Measurements from ENCODE around the gene OR52L1. TPM values are rescaled to one million over a fixed set of nuclear protein-coding genes. Genes with fewer than 3 reads are reported as not detected.

OR52L1 gene
- total and polyA plus RNA-seq, 10 of the 15 experiments (the other 5 are each of a cell fraction or from before 2014, with no cell fraction given), result not detected

DNA sequence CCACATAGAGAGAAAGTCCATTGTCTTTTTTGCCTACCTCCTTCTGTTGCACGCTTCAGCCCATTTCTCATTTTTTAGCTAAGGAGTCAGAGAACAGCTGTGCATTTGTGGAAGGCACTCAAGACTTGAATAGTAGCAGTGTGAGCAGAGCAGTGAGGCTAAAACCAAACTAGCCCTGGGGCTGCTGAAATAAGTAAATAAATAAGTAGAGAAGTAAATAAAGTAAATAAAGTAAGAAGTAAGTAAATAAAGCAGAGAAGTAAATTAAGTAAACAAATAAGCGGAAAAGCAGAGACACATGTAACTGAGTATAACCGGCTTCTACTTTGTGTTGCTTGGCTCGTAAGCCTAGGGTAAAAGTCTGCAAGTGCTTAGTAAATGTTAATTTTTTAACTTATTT lies 2.4 kb upstream of the OR52L1 start (continued):
- TF ChIP-seq, protein P1, sequence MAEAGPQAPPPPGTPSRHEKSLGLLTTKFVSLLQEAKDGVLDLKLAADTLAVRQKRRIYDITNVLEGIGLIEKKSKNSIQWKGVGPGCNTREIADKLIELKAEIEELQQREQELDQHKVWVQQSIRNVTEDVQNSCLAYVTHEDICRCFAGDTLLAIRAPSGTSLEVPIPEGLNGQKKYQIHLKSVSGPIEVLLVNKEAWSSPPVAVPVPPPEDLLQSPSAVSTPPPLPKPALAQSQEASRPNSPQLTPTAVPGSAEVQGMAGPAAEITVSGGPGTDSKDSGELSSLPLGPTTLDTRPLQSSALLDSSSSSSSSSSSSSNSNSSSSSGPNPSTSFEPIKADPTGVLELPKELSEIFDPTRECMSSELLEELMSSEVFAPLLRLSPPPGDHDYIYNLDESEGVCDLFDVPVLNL (IDR thresholded peaks at IDR 0.05; ENCODE audit: low read depth, low read length), result no peak
- TF ChIP-seq, protein P2, sequence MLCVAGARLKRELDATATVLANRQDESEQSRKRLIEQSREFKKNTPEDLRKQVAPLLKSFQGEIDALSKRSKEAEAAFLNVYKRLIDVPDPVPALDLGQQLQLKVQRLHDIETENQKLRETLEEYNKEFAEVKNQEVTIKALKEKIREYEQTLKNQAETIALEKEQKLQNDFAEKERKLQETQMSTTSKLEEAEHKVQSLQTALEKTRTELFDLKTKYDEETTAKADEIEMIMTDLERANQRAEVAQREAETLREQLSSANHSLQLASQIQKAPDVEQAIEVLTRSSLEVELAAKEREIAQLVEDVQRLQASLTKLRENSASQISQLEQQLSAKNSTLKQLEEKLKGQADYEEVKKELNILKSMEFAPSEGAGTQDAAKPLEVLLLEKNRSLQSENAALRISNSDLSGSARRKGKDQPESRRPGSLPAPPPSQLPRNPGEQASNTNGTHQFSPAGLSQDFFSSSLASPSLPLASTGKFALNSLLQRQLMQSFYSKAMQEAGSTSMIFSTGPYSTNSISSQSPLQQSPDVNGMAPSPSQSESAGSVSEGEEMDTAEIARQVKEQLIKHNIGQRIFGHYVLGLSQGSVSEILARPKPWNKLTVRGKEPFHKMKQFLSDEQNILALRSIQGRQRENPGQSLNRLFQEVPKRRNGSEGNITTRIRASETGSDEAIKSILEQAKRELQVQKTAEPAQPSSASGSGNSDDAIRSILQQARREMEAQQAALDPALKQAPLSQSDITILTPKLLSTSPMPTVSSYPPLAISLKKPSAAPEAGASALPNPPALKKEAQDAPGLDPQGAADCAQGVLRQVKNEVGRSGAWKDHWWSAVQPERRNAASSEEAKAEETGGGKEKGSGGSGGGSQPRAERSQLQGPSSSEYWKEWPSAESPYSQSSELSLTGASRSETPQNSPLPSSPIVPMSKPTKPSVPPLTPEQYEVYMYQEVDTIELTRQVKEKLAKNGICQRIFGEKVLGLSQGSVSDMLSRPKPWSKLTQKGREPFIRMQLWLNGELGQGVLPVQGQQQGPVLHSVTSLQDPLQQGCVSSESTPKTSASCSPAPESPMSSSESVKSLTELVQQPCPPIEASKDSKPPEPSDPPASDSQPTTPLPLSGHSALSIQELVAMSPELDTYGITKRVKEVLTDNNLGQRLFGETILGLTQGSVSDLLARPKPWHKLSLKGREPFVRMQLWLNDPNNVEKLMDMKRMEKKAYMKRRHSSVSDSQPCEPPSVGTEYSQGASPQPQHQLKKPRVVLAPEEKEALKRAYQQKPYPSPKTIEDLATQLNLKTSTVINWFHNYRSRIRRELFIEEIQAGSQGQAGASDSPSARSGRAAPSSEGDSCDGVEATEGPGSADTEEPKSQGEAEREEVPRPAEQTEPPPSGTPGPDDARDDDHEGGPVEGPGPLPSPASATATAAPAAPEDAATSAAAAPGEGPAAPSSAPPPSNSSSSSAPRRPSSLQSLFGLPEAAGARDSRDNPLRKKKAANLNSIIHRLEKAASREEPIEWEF (IDR thresholded peaks at IDR 0.05; ENCODE audit: insufficient replicate concordance, low read depth, low read length), result no peak
- TF ChIP-seq IKZF2 (IDR thresholded peaks at IDR 0.05) (no peak), CBX5 (IDR thresholded peaks at IDR 0.05; ENCODE audit: low read depth) (no peak), EZH2 (IDR thresholded peaks at IDR 0.05; ENCODE audit: borderline replicate concordance, control insufficient read depth, low read depth, low read length) (no peak), TCF3 (IDR thresholded peaks at IDR 0.05; ENCODE audit: borderline replicate concordance, insufficient read depth, low read depth, low read length) (no peak), STAT3 (IDR thresholded peaks at IDR 0.05; ENCODE audit: low read depth, low read length) (no peak)
- TF ChIP-seq, protein P3, sequence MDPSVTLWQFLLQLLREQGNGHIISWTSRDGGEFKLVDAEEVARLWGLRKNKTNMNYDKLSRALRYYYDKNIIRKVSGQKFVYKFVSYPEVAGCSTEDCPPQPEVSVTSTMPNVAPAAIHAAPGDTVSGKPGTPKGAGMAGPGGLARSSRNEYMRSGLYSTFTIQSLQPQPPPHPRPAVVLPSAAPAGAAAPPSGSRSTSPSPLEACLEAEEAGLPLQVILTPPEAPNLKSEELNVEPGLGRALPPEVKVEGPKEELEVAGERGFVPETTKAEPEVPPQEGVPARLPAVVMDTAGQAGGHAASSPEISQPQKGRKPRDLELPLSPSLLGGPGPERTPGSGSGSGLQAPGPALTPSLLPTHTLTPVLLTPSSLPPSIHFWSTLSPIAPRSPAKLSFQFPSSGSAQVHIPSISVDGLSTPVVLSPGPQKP (IDR thresholded peaks at IDR 0.05; ENCODE audit: low read depth, low read length), result no peak
